Measurements from ENCODE around the gene TAF10.

TAF10 gene

GRCh38 chr11:6612213-6613041 lies at the start of gene TAF10:
TAF10 (minus strand) TSS chr11:6612216; CDS start chr11:6612189, 27 bp downstream.
- TF ChIP-seq, protein P1, sequence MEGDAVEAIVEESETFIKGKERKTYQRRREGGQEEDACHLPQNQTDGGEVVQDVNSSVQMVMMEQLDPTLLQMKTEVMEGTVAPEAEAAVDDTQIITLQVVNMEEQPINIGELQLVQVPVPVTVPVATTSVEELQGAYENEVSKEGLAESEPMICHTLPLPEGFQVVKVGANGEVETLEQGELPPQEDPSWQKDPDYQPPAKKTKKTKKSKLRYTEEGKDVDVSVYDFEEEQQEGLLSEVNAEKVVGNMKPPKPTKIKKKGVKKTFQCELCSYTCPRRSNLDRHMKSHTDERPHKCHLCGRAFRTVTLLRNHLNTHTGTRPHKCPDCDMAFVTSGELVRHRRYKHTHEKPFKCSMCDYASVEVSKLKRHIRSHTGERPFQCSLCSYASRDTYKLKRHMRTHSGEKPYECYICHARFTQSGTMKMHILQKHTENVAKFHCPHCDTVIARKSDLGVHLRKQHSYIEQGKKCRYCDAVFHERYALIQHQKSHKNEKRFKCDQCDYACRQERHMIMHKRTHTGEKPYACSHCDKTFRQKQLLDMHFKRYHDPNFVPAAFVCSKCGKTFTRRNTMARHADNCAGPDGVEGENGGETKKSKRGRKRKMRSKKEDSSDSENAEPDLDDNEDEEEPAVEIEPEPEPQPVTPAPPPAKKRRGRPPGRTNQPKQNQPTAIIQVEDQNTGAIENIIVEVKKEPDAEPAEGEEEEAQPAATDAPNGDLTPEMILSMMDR (IDR thresholded peaks at IDR 0.05; ENCODE audit: low read depth, low read length), result peak; percentile 48
- peak within 1 kb of the TSS; percentile 78 for H3K4me3 ChIP-seq (ENCODE audit: low read depth, low read length)

GRCh38 chr11:6660712-6661111 lies 48.7 kb upstream of the TAF10 start:
- TF ChIP-seq, protein P1 (IDR thresholded peaks at IDR 0.05; ENCODE audit: low read depth, low read length), result no peak
- H3K4me3 ChIP-seq (ENCODE audit: low read depth, low read length), result no peak overlapping the region

DNA sequence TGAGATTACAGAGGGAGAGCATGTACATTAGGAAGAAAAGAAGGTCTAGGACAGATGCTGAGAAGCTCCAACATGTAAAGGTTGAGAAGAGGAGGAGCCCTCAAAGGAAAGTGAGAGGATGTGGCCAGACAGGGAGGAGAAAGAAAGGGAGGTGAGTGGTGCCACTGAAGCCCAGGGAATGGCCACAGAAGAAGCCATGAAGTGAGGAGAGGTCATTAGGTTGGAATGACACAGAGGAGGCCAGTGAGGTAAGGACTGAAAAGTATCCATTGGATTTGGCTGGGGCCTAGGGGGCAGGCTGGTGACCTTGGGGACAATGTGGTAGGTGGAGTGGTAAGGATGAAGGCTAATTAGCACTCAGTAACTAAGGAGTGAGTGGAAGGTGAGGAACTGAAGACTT lies 46.6 kb upstream of the TAF10 start:
- TF ChIP-seq, protein P1 (IDR thresholded peaks at IDR 0.05; ENCODE audit: low read depth, low read length), result no peak
- H3K4me3 ChIP-seq (ENCODE audit: low read depth, low read length), result no peak overlapping the region

DNA sequence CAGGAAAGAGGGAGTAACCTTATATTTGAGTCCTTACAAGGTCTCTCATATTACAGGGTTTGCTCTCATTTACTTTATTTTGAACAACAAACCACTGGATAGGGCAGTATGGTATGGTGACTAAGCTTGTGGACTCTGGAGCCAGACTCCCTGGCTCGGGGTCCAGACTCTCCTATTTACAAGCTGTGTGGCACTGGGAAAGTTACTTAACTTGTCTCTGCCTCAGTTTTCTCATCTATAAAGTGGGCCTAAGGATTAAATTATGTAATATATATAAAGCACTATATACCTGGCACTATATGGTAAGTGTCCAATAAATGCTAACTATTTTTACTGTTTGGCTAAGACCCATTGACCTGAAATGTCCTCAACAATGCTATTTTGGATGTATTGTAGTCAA lies 45.3 kb upstream of the TAF10 start:
- H3K4me3 ChIP-seq (ENCODE audit: low read depth, low read length), result no peak overlapping the region
- TF ChIP-seq, protein P1 (IDR thresholded peaks at IDR 0.05; ENCODE audit: low read depth, low read length), result no peak

DNA sequence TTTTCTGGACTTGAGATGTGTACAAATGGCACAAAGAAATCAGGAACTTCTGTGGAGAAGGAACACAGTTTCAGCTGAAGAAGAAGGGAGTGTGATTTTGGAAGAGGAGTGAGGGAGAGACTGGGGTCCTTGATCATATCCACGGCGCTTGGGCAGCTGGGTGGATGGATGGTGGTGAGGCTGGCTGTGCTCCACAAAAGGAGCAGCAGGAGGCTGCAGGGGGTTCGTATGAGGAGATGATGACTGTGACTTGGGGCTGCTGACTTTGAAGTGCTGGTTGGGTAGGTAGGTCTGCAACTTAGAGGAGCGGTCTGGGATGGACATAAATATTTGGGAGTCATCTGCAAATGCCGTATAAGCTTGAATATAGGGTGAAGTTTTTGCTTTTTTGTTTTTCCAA lies 44.9 kb upstream of the TAF10 start:
- peak overlapping the region; percentile 51 for H3K4me3 ChIP-seq (ENCODE audit: low read depth, low read length)
- TF ChIP-seq, protein P1 (IDR thresholded peaks at IDR 0.05; ENCODE audit: low read depth, low read length), result no peak

GRCh38 chr11:6656584-6656915 lies 44.5 kb upstream of the TAF10 start:
- peak overlapping the region; percentile 51 for H3K4me3 ChIP-seq (ENCODE audit: low read depth, low read length)

More at GRCh38 chr11:6656584-6656915, 44.5 kb upstream of the TAF10 start:
- TF ChIP-seq, protein P1 (IDR thresholded peaks at IDR 0.05; ENCODE audit: low read depth, low read length), result no peak
